Measurements from ENCODE around the gene ZNF595. TPM values are rescaled to one million over a fixed set of nuclear protein-coding genes. Genes with fewer than 3 reads are reported as not detected.

ZNF595 gene
- total RNA-seq: 4.8 and 13.6 TPM in 2 replicates

DNA sequence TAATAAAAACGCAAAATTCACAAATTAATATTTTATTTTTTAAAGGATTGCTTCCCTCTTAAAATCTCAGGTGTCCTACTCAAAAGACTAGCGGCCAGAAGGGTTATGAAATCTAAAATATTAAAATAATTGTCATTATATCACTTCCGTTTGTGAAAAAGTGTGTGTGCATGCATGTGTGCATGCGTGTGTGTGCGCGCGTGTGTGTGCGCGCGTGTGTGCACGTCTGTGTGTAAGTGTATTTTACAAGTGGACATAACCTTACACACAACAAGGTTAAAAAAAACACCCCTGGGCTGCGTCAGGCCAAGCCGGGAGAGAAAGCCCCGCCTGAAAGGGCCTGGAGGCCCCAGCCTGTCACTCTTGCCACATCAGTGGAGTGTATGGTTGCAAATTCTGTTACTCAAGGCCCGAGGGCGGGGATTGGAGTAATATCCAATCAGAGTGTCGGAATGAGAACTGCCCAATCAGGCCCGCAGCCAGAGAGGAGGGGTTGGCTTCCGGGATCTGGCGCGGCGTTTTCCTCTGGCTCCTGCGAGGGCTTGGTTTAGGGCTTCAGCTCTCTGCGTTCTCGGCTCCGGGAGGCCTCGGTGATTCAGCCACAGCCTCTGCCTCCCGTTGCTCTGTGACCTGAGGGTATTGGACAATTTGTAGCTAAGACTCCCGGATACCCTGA is at the start of gene ZNF595:
Gene ZNF595 (plus strand): TSS at position 518 of the 676 bp plus-strand sequence. CDS start 168 bp downstream, outside the sequence.

GRCh38 chr4:124275-125081 is 71.4 kb downstream of the ZNF595 start, which contains the start of gene ZNF718:
Gene ZNF718 (plus strand): TSS chr4:124501. CDS start chr4:124671, 170 bp downstream.

Other genes starting within 250 kb of the ZNF595 start
- gene ZNF718, start 71.2 kb downstream of the ZNF595 start, total RNA-seq: 9.8 and 11.6 TPM in 2 replicates

Measured in nasal cavity respiratory epithelium epithelial cell of viscerocranial mucosa (primary cell).